ENCODE data around the gene SFT2D2. TPM values are rescaled to one million over a fixed set of nuclear protein-coding genes. Genes with fewer than 3 reads are reported as not detected.

Gene SFT2D2
- total RNA-seq, 1 experiment from 2014 or later: 32.1 TPM

DNA sequence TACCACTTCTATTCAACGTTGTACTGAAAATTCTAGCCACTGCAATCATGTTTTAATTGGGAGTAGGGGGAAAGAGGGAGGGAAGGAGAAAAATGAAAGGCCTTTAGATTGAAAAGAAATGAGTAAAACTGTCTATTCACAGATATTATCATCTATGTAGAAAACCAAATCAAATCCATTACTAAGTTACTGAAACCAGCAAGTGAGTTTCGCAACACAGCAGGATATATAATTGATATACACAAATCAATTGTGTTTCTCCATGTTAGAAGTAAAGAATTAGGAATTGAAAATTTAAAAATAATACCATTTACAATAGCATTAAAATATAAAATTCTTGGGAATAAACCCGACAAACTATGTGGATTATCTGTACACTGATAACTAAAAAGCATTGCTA is 19.2 kb downstream of the SFT2D2 start:
- H3K4me3 Mint-ChIP-seq: no peak overlapping the region
- Histone ChIP-seq H4K8ac (replicated peaks; ENCODE audit: insufficient read length, low read depth, low read length) (no peak overlapping the region), H3K23ac (ENCODE audit: insufficient read length, low read depth, low read length) (no peak overlapping the region), H2BK120ac (ENCODE audit: low read depth, low read length, poor library complexity, severe bottlenecking) (no peak overlapping the region), H3K4me1 (ENCODE audit: insufficient read depth, low read length) (no peaks in the 10 kb centered on the region), H2BK15ac (ENCODE audit: low read depth, low read length) (no peak overlapping the region), H3K14ac (ENCODE audit: insufficient read depth, low read length) (no peak overlapping the region), H4K5ac (ENCODE audit: insufficient read length, low read depth, low read length) (no peak overlapping the region), H4K20me1 (ENCODE audit: control insufficient read depth, insufficient read depth, insufficient read length) (no peaks in the 10 kb centered on the region), H3K27ac (ENCODE audit: insufficient read length, low read depth, low read length) (no peak overlapping the region), H2BK5ac (ENCODE audit: insufficient read length, low read length) (no peak overlapping the region), H2BK12ac (ENCODE audit: insufficient read length, low read depth, low read length) (no peak overlapping the region), H2AK5ac (ENCODE audit: insufficient read length, low read length) (no peak overlapping the region), H3K27me3 (ENCODE audit: insufficient read depth, low read length) (no peaks in the 10 kb centered on the region), H2BK20ac (ENCODE audit: low read depth, low read length, poor library complexity, severe bottlenecking) (no peak overlapping the region), H3K79me2 (ENCODE audit: insufficient read depth, low read length) (no peaks in the 10 kb centered on the region), H3T11ph (ENCODE audit: low read length) (no peak overlapping the region), H3K4ac (ENCODE audit: low read depth, low read length) (no peak overlapping the region), H3K56ac (ENCODE audit: insufficient read length, low read depth, low read length) (no peak overlapping the region), H2AFZ (ENCODE audit: low read length) (no peak overlapping the region), H3K9ac (ENCODE audit: extremely low read depth, insufficient read length, low read length) (no peak overlapping the region), H3K18ac (ENCODE audit: insufficient read length, low read depth, low read length) (no peak overlapping the region), H3K23me2 (ENCODE audit: insufficient read length, low read depth, low read length, poor library complexity, severe bottlenecking) (no peaks in the 10 kb centered on the region), H4K91ac (ENCODE audit: insufficient read length, low read depth, low read length) (no peak overlapping the region), H3K4me2 (ENCODE audit: insufficient read depth, insufficient read length, low read length) (no peak overlapping the region), H3K9me3 (ENCODE audit: control insufficient read depth, low read depth, low read length) (no peaks in the 10 kb centered on the region), H3K79me1 (ENCODE audit: insufficient read depth, low read depth, low read length, poor library complexity, severe bottlenecking) (no peaks in the 10 kb centered on the region)
- H3K36me3 Mint-ChIP-seq (ENCODE audit: insufficient read depth in 1 of 3, low read depth in 3 of 3): peaks cover 14 to 74% (median 57%) of the 10 kb centered on the region in 3 experiments
- TF ChIP-seq, protein P1, sequence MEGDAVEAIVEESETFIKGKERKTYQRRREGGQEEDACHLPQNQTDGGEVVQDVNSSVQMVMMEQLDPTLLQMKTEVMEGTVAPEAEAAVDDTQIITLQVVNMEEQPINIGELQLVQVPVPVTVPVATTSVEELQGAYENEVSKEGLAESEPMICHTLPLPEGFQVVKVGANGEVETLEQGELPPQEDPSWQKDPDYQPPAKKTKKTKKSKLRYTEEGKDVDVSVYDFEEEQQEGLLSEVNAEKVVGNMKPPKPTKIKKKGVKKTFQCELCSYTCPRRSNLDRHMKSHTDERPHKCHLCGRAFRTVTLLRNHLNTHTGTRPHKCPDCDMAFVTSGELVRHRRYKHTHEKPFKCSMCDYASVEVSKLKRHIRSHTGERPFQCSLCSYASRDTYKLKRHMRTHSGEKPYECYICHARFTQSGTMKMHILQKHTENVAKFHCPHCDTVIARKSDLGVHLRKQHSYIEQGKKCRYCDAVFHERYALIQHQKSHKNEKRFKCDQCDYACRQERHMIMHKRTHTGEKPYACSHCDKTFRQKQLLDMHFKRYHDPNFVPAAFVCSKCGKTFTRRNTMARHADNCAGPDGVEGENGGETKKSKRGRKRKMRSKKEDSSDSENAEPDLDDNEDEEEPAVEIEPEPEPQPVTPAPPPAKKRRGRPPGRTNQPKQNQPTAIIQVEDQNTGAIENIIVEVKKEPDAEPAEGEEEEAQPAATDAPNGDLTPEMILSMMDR (conservative IDR thresholded peaks at IDR 0.05): no peak
- no peak for DNase-seq
- no peaks in the 10 kb centered on the region for H3K27me3 Mint-ChIP-seq (ENCODE audit: low read depth)
- H3K4me1 Mint-ChIP-seq: peaks cover 14 to 15% of the 10 kb centered on the region in 2 experiments
- WGBS (ENCODE audit: extremely low coverage, insufficient read length, low lambda C conversion rate): no CpG with 5 or more reads among the region's 3 CpGs
- H3K9me3 Mint-ChIP-seq: no peaks in the 10 kb centered on the region
- no peak overlapping the region for H3K27ac Mint-ChIP-seq

All from H9 (cell line).